ENCODE results near the gene USP48.
"Not testable (repeated sequence)": the region's sequence is repeated elsewhere in the genome, so short reads cannot be mapped to it uniquely, and the experiment has no call there.

Gene USP48

DNA sequence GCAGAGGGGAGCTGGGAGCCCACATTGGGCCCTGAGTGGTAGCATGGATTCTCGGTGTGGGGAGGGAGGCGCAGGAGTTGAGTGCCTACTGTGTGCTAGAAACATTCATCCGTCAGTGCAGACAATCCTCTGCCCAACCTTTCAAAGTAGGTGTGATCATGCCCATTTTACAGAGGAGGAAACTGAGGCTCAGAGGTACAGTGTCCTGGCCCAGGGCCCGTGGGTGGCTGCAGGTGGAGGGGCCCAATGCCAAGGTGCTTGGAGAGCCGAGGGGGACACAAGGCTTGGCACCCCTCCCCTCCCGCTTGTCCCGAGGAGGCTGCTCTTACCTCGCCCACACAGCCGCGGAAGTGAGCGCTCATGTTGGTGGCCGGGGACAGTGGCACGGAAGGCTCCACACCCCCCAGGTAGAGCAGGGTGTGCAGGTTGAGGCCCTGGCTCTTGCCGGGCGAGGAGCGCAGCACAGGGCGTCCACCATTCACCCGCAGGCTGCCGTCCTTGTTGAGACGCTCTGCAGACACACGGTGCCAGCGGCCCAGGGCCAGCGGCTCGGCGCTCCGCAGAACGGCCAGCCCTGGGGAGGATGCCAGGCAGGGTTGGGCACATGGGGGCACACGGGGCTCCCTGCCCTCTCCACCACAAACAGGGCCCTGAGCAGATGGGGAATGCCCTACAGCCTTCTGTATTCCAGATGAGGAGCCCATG lies 45.7 kb upstream of the USP48 start:
- intact Hi-C loops (cut with DNase I; ENCODE audit: low total_unique reads): no loop called here
- Histone ChIP-seq H3K4me3 (no peak overlapping the region), H3K27ac (no peak overlapping the region), H3K36me3 (peaks cover 99 to 100% (median 100%) of the 10 kb centered on the region in 3 donors), H3K9me3 (no peaks in the 10 kb centered on the region), H3K4me1 (no peaks in the 10 kb centered on the region), H3K27me3 (no peaks in the 10 kb centered on the region)
- TF ChIP-seq CTCF (IDR thresholded peaks at IDR 0.05): no peak
- no peak for DNase-seq

GRCh38 chr1:21828075-21828474 lies 45.1 kb upstream of the USP48 start:
- H3K27ac ChIP-seq: no peak overlapping the region
- H3K4me3 ChIP-seq: no peak overlapping the region
- H3K9me3 ChIP-seq: no peaks in the 10 kb centered on the region
- no peaks in the 10 kb centered on the region for H3K4me1 ChIP-seq
- no peaks in the 10 kb centered on the region for H3K27me3 ChIP-seq
- intact Hi-C loops (cut with DNase I; ENCODE audit: low total_unique reads): no loop called here
- DNase-seq: no peak
- peaks cover 99 to 100% (median 100%) of the 10 kb centered on the region in 3 donors for H3K36me3 ChIP-seq
- no peak for TF ChIP-seq CTCF (IDR thresholded peaks at IDR 0.05)

- peaks cover 98 to 100% (median 100%) of the 10 kb centered on the region in 3 donors for H3K36me3 ChIP-seq
- intact Hi-C loops (cut with DNase I; ENCODE audit: low total_unique reads): no loop called here
- H3K27ac ChIP-seq: no peak overlapping the region
- no peaks in the 10 kb centered on the region for H3K27me3 ChIP-seq
- no peaks in the 10 kb centered on the region for H3K9me3 ChIP-seq
- no peaks in the 10 kb centered on the region for H3K4me1 ChIP-seq
- TF ChIP-seq CTCF (IDR thresholded peaks at IDR 0.05): no peak
- no peak overlapping the region for H3K4me3 ChIP-seq
- DNase-seq: no peak
Observed at GRCh38 chr1:21827141-21827679, 44.3 kb upstream of the USP48 start.

DNA sequence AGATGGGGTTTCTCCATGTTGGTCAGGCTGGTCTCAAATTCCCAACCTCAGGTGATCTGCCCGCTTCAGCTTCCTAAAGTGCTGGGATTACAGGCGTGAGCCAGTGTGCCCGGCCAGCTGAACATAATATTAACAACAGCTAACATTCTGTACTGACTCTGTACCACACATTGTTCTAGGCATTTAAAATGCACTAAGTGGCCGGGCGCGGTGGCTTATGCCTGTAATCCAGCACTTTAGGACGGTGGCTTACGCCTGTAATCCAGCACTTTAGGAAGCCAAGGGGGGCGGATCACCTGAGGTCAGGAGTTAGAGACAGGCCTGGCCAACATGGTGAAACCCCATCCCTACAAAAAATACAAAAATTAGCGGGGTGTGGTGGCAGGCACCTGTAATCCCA lies 43.7 kb upstream of the USP48 start:
- peaks cover 98 to 100% (median 100%) of the 10 kb centered on the region in 3 donors for H3K36me3 ChIP-seq
- intact Hi-C loops (cut with DNase I; ENCODE audit: low total_unique reads); H3K4me1 ChIP-seq; H3K9me3 ChIP-seq; H3K27me3 ChIP-seq; H3K27ac ChIP-seq; DNase-seq; H3K4me3 ChIP-seq: not testable (repeated sequence)

GRCh38 chr1:21825393-21825792 lies 42.4 kb upstream of the USP48 start:
- no peak for DNase-seq
- H3K27ac ChIP-seq: no peak overlapping the region
- no peaks in the 10 kb centered on the region for H3K9me3 ChIP-seq
- H3K27me3 ChIP-seq: no peaks in the 10 kb centered on the region
- H3K36me3 ChIP-seq: peaks cover 88 to 100% (median 99%) of the 10 kb centered on the region in 3 donors
- no peak for TF ChIP-seq CTCF (IDR thresholded peaks at IDR 0.05)
- no peak overlapping the region for H3K4me3 ChIP-seq
- intact Hi-C loops (cut with DNase I; ENCODE audit: low total_unique reads): no loop called here
- no peaks in the 10 kb centered on the region for H3K4me1 ChIP-seq

- Histone ChIP-seq H3K36me3 (peaks cover 84 to 95% (median 94%) of the 10 kb centered on the region in 3 donors), H3K27me3 (no peaks in the 10 kb centered on the region)
- intact Hi-C loops (cut with DNase I; ENCODE audit: low total_unique reads): no loop called here
Observed at GRCh38 chr1:21824926-21825325, 42.0 kb upstream of the USP48 start.

More at GRCh38 chr1:21824926-21825325, 42.0 kb upstream of the USP48 start:
- no peak overlapping the region for H3K4me3 ChIP-seq
- H3K4me1 ChIP-seq: no peaks in the 10 kb centered on the region
- H3K9me3 ChIP-seq: no peaks in the 10 kb centered on the region
- no peak for DNase-seq
- H3K27ac ChIP-seq: no peak overlapping the region
- TF ChIP-seq CTCF (IDR thresholded peaks at IDR 0.05): no peak
